GM23248 (cell line): ENCODE data around the gene LAMP5.

ENCODE experiments used
- EZH2 ChIP-seq: fragments of 200-600 bp; sonication (generic); IDR thresholded peaks from 2 replicates; pipeline ENCODE4 v1.6.1; 2018; ENCODE audit warnings: antibody characterized with exemption, mild to moderate bottlenecking; ENCODE audit not compliant: insufficient read depth, poor library complexity, severe bottlenecking
- EZH2phosphoT487 ChIP-seq: fragments of 200-600 bp; sonication (generic); IDR thresholded peaks from 2 replicates; pipeline ENCODE4 v1.6.1; 2018; ENCODE audit warnings: antibody characterized with exemption, moderate library complexity, mild to moderate bottlenecking, low read depth; ENCODE audit not compliant: insufficient read depth

- TF ChIP-seq EZH2 (no peak), EZH2phosphoT487 (no peak)
These were observed 9.2 kb downstream of the LAMP5 start for GRCh38 chr20:9523636-9524035.
